Right ventricle myocardium superior (tissue), 1 donor: ENCODE results near the gene TMEM232. TPM values are rescaled to one million over a fixed set of nuclear protein-coding genes. Genes with fewer than 3 reads are reported as not detected.

Experiments
- ATAC-seq: fragments of 200-7000 bp; cut with Tn5 transposase; one replicate; pipeline ENCODE4 v1.9.1; 2020; ENCODE audit warnings: mild to moderate bottlenecking; ENCODE audit not compliant: poor library complexity
- DNase-seq: peaks from one replicate; pipeline ENCODE4 v3.0.0-alpha.2; 2020
- intact Hi-C: fragments of 100-400 bp; cut with DNase I; formaldehyde crosslinking; loops from one replicate; pipeline ENCODE4 v1.11.2; 2022
- total RNA-seq: library from RNA; stranded (reverse); fragmentation: NEBNext Ultra II Directional; extraction: Animal tissue kit (Norgen Biotek cat#: 25700); gene quantifications from one replicate; pipeline ENCODE4 v1.2.1, GENCODE V29; 2021
- donor health status: DM: no; HTN: yes; CAD: no; lungs with severe emphysema.

Gene TMEM232
- total RNA-seq, 1 donor from 2014 or later = 3.2 TPM

GRCh38 chr5:110463106-110463505, 263.4 kb downstream of the TMEM232 start:
- no peak for DNase-seq
- intact Hi-C loops = no loop called here
- ATAC-seq = no peak

- no peak for ATAC-seq
- intact Hi-C loops = no loop called here
- no peak for DNase-seq
Observed at GRCh38 chr5:110460837-110461236, 265.6 kb downstream of the TMEM232 start.

- no peak for DNase-seq
- no peak for ATAC-seq
- intact Hi-C loops = no loop called here
Observed at GRCh38 chr5:110458313-110458712, 268.2 kb downstream of the TMEM232 start.

GRCh38 chr5:110442856-110443255, 283.6 kb downstream of the TMEM232 start:
- DNase-seq = no peak
- intact Hi-C loops = no loop called here
- ATAC-seq = no peak

- no peak for DNase-seq
- intact Hi-C loops = no loop called here
- no peak for ATAC-seq
Observed at GRCh38 chr5:110441035-110441434, 285.4 kb downstream of the TMEM232 start.

- intact Hi-C loops = no loop called here
- DNase-seq (no peak), ATAC-seq (peak; percentile 31)
Observed at GRCh38 chr5:110440058-110440457, 286.4 kb downstream of the TMEM232 start.

- peak; percentile 46 for ATAC-seq
- no peak for DNase-seq
- intact Hi-C loops = no loop called here
Observed at GRCh38 chr5:110439296-110439695, 287.2 kb downstream of the TMEM232 start.

- no peak for ATAC-seq
- DNase-seq = no peak
- intact Hi-C loops = no loop called here
Observed at GRCh38 chr5:110435207-110435606, 291.3 kb downstream of the TMEM232 start.

- intact Hi-C loops = no loop called here
- DNase-seq (no peak), ATAC-seq (no peak)
Observed at GRCh38 chr5:110431603-110432002, 294.9 kb downstream of the TMEM232 start.

GRCh38 chr5:110414360-110414759, 312.1 kb downstream of the TMEM232 start:
- DNase-seq = no peak
- intact Hi-C loops = no loop called here
- ATAC-seq = no peak

GRCh38 chr5:110413856-110414255, 312.6 kb downstream of the TMEM232 start:
- ATAC-seq = no peak
- intact Hi-C loops = no loop called here
- no peak for DNase-seq

GRCh38 chr5:110409571-110409970, 316.9 kb downstream of the TMEM232 start:
- DNase-seq (no peak), ATAC-seq (no peak)
- intact Hi-C loops = no loop called here

GRCh38 chr5:110402562-110402961, 323.9 kb downstream of the TMEM232 start:
- intact Hi-C loops = no loop called here
- DNase-seq (no peak), ATAC-seq (no peak)

GRCh38 chr5:110401881-110402280, 324.6 kb downstream of the TMEM232 start:
- no peak for DNase-seq
- ATAC-seq = no peak
- intact Hi-C loops = no loop called here

GRCh38 chr5:110398951-110399350, 327.5 kb downstream of the TMEM232 start:
- DNase-seq = no peak
- no peak for ATAC-seq

GRCh38 chr5:110397281-110397680, 329.2 kb downstream of the TMEM232 start:
- no peak for ATAC-seq
- DNase-seq = no peak
- intact Hi-C loops = no loop called here

More at GRCh38 chr5:110398951-110399350, 327.5 kb downstream of the TMEM232 start:
- intact Hi-C loops = no loop called here

GRCh38 chr5:110386782-110387181, 339.7 kb downstream of the TMEM232 start:
- DNase-seq (no peak), ATAC-seq (peak; percentile 22)
- intact Hi-C loops = no loop called here

- intact Hi-C loops = no loop called here
- no peak for DNase-seq
- ATAC-seq = no peak
Observed at GRCh38 chr5:110383231-110383630, 343.2 kb downstream of the TMEM232 start.

GRCh38 chr5:110377943-110378342, 348.5 kb downstream of the TMEM232 start:
- ATAC-seq = peak; percentile 29
- intact Hi-C loops = no loop called here
- DNase-seq = no peak

GRCh38 chr5:110377361-110377760, 349.1 kb downstream of the TMEM232 start:
- intact Hi-C loops = no loop called here

GRCh38 chr5:110376281-110376951, 350.1 kb downstream of the TMEM232 start:
- intact Hi-C loops = no loop called here
- ATAC-seq (no peak), DNase-seq (no peak)

More at GRCh38 chr5:110377361-110377760, 349.1 kb downstream of the TMEM232 start:
- ATAC-seq = no peak
- DNase-seq = no peak
